HepG2 (cell line): ENCODE measurements around the gene FAM118B. TPM values are rescaled to one million over a fixed set of nuclear protein-coding genes. Genes with fewer than 3 reads are reported as not detected.
A peak's percentile ranks its signal among the peaks of the same experiment; 100 is the strongest.

Experiments used
- ARID2 ChIP-seq: sonication (generic); formaldehyde crosslinking; IDR thresholded peaks from 2 replicates; pipeline ENCODE4 v1.8.1; 2022; ENCODE audit warnings: mild to moderate bottlenecking, missing genetic modification reagents, borderline replicate concordance
- CCDC6 ChIP-seq: sonication (generic); formaldehyde crosslinking; IDR thresholded peaks from 2 replicates; pipeline ENCODE4 v1.8.1; 2022; ENCODE audit warnings: mild to moderate bottlenecking, missing genetic modification reagents, moderate library complexity
- CENPX ChIP-seq: sonication (generic); formaldehyde crosslinking; IDR thresholded peaks from 2 replicates; pipeline ENCODE4 v1.9.0; 2021; ENCODE audit warnings: mild to moderate bottlenecking, missing genetic modification reagents, moderate library complexity
- GABPB1 ChIP-seq: IDR thresholded peaks from 2 replicates; pipeline ENCODE4 v1.6.1; 2016; ENCODE audit warnings: mild to moderate bottlenecking, missing genetic modification reagents, moderate library complexity, missing compliant biosample characterization
- KAT2B ChIP-seq: fragments of 150-350 bp; IDR thresholded peaks from 2 replicates; pipeline ENCODE4 v1.6.1; 2014; ENCODE audit warnings: low read depth, low read length, borderline replicate concordance
- KDM5A ChIP-seq: fragments of 200-600 bp; sonication (generic); IDR thresholded peaks from 2 replicates; pipeline ENCODE4 v1.7.0; 2018; ENCODE audit warnings: antibody characterized with exemption, mild to moderate bottlenecking, low read length, borderline replicate concordance
- MAZ ChIP-seq, 2 experiments: sonication (generic) in 1 of 2; formaldehyde crosslinking in 1 of 2; IDR thresholded peaks; 2 replicates each; pipeline versions ENCODE4 v1.5.0 to v1.6.1; 2012 to 2020; ENCODE audit warnings: low read depth in 2 of 2, mild to moderate bottlenecking in 2 of 2, borderline replicate concordance in 1 of 2, improper control_type of control experiment in 1 of 2, low read length in 1 of 2, missing genetic modification reagents in 1 of 2, moderate library complexity in 1 of 2
- MBD4 ChIP-seq: IDR thresholded peaks from 2 replicates; pipeline ENCODE4 v1.6.1; 2012; ENCODE audit warnings: low read length, inconsistent platforms, borderline replicate concordance
- MTA3 ChIP-seq: sonication (generic); formaldehyde crosslinking; IDR thresholded peaks from 2 replicates; pipeline ENCODE4 v1.4.0; 2020; ENCODE audit warnings: missing genetic modification reagents
- PCBP2 ChIP-seq: fragments of 200-400 bp; formaldehyde crosslinking; optimal IDR thresholded peaks from 2 replicates; pipeline ENCODE3; 2018; ENCODE audit warnings: low read length, low read depth; ENCODE audit not compliant: poor library complexity, severe bottlenecking
- SCMH1 ChIP-seq: sonication (generic); formaldehyde crosslinking; IDR thresholded peaks from 2 replicates; pipeline ENCODE4 v1.9.0; 2021; ENCODE audit warnings: missing genetic modification reagents, mild to moderate bottlenecking, borderline replicate concordance
- STAT6 ChIP-seq: sonication (generic); formaldehyde crosslinking; IDR thresholded peaks from 2 replicates; pipeline ENCODE4 v1.4.0; 2020; ENCODE audit warnings: missing genetic modification reagents, mild to moderate bottlenecking, borderline replicate concordance
- TBP ChIP-seq: sonication (generic); formaldehyde crosslinking; IDR thresholded peaks from 2 replicates; pipeline ENCODE4 v1.5.0; 2020; ENCODE audit warnings: missing genetic modification reagents
- ZBTB10 ChIP-seq: sonication (generic); formaldehyde crosslinking; IDR thresholded peaks from 2 replicates; pipeline ENCODE4 v1.4.0; 2020; ENCODE audit warnings: missing genetic modification reagents, borderline replicate concordance
- ZNF124 ChIP-seq: sonication (generic); formaldehyde crosslinking; IDR thresholded peaks from 2 replicates; pipeline ENCODE4 v1.4.0; 2020; ENCODE audit warnings: missing genetic modification reagents
- ZNF354B ChIP-seq: sonication (generic); formaldehyde crosslinking; IDR thresholded peaks from 2 replicates; pipeline ENCODE4 v1.8.0; 2022; ENCODE audit warnings: mild to moderate bottlenecking, missing genetic modification reagents
- ZNF549 ChIP-seq: sonication (generic); formaldehyde crosslinking; IDR thresholded peaks from 2 replicates; pipeline ENCODE4 v1.5.0; 2020; ENCODE audit warnings: missing genetic modification reagents
- ZNF572 ChIP-seq: sonication (generic); formaldehyde crosslinking; IDR thresholded peaks from 2 replicates; pipeline ENCODE4 v1.5.1; 2020; ENCODE audit warnings: mild to moderate bottlenecking, missing genetic modification reagents
- ZNF614 ChIP-seq: IDR thresholded peaks from 2 replicates; pipeline ENCODE4 v1.6.1; 2018; ENCODE audit warnings: missing biosample characterization, missing genetic modification reagents, inconsistent platforms, borderline replicate concordance
- ZNF674 ChIP-seq: sonication (generic); formaldehyde crosslinking; IDR thresholded peaks from 2 replicates; pipeline ENCODE4 v1.5.0; 2020; ENCODE audit warnings: low read depth, mild to moderate bottlenecking, missing genetic modification reagents
- ZSCAN30 ChIP-seq: sonication (generic); formaldehyde crosslinking; IDR thresholded peaks from 2 replicates; pipeline ENCODE4 v1.5.0; 2020; ENCODE audit warnings: mild to moderate bottlenecking, missing genetic modification reagents
- polyA plus RNA-seq, 8 experiments: library from polyadenylated mRNA; depleted of rRNA in 3 of 8; stranded (reverse) in 7 of 8; unstranded in 1 of 8; fragments of >200 nt; fragmentation: Illumina TruSeq in 4 of 8; extraction: Trizol in 4 of 8; gene quantifications; 2 replicates each; pipeline versions ENCODE4 v1.2.1 to v1.2.3, GENCODE V29; 2011 to 2016; ENCODE audit warnings: low read depth in 4 of 8, missing spikeins in 1 of 8, mixed read lengths in 1 of 8; ENCODE audit not compliant: insufficient read depth in 1 of 8
- total RNA-seq, 5 experiments: library from RNA; depleted of rRNA; stranded (reverse); fragments of >200 nt; fragmentation: Illumina TruSeq; extraction: Trizol; gene quantifications; 2 replicates each; pipeline ENCODE4 v1.2.3, GENCODE V29; 2016; ENCODE audit warnings: low read depth in 1 of 5
- TF ChIP-seq, protein P1 (sequence below): sonication (generic); formaldehyde crosslinking; IDR thresholded peaks from 2 replicates; pipeline ENCODE4 v1.4.0; 2020; ENCODE audit warnings: missing genetic modification reagents; ENCODE audit errors: not compliant biosample characterization
- TF ChIP-seq, protein P2 (sequence below): sonication (generic); formaldehyde crosslinking; IDR thresholded peaks from 2 replicates; pipeline ENCODE4 v1.4.0; 2020; ENCODE audit warnings: missing genetic modification reagents

FAM118B gene
- total and polyA plus RNA-seq, 2 of the 13 experiments (the other 11 are each of a cell fraction or from before 2014, with no cell fraction given), result 10.2 to 25.7 TPM

DNA sequence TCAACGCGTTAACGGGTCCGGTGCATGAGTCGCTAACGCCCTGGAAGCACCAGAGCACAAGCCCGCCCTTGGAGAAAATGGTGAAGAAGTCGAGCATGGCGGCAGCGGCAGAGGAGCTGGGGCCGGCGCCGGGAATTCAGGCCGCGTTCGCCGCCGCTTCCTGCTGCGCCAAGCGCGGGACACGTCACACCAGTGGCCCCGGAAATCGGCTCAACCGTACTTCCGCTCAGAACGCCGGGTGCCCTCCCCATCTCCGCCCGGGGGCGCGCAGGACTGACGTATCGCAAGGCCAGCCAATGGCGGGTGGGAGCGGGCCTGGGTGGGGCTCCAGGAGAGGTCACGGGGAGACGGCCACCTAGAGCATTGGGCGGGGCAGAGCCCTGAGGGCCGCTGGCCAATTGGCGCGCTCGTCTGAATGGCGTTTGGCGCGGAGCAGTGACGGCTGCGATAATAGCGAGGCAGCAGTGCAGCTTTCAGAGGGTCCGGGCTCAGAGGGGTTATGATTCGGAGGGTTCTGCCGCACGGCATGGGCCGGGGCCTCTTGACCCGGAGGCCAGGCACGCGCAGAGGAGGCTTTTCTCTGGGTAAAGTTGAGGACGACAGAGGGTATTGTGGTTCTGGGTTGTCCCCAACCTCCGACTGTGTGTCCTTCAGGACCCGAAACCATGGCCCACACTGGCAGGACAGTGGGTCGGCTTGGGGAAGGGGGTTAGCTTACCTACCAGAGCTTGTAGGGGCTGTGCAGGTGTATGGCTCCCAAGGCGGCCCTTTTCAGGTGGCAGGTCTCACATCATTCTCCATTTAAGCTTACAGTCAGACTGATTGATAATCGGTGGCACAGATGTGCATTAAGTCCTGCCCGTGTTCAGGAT, 57.4 kb downstream of the FAM118B start, which contains the start of the genes FOXRED1 and SRPRA (continued):
- TF ChIP-seq MBD4 (no peak), MAZ (IDR thresholded peaks at IDR 0.05; ENCODE audit: borderline replicate concordance, low read depth, low read length) (peak; percentile 99), MAZ (CRISPR knock-in tag; IDR thresholded peaks at IDR 0.05; ENCODE audit: low read depth) (peak; percentile 96), ZBTB10 (CRISPR knock-in tag) (peak; percentile 84; the same call in 1 of the 2 replicates), KDM5A (peak; percentile 97), MTA3 (no peak), ZNF572 (no peak), ZNF354B (no peak), CCDC6 (CRISPR knock-in tag) (no peak), KAT2B (no peak), ZNF614 (peak; percentile 46; the same call in 1 of the 2 replicates), ZNF674 (no peak), CENPX (CRISPR knock-in tag) (no peak), TBP (CRISPR knock-in tag) (no peak), ZSCAN30 (CRISPR knock-in tag) (no peak), GABPB1 (peak; percentile 99), ARID2 (CRISPR knock-in tag) (no peak), SCMH1 (no peak), ZNF124 (CRISPR knock-in tag) (no peak), ZNF549 (CRISPR knock-in tag) (no peak), STAT6 (no peak), PCBP2 (no peak)
- TF ChIP-seq, protein P1, sequence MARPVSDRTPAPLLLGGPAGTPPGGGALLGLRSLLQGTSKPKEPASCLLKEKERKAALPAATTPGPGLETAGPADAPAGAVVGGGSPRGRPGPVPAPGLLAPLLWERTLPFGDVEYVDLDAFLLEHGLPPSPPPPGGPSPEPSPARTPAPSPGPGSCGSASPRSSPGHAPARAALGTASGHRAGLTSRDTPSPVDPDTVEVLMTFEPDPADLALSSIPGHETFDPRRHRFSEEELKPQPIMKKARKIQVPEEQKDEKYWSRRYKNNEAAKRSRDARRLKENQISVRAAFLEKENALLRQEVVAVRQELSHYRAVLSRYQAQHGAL (CRISPR knock-in tag), result no peak
- TF ChIP-seq, protein P2, sequence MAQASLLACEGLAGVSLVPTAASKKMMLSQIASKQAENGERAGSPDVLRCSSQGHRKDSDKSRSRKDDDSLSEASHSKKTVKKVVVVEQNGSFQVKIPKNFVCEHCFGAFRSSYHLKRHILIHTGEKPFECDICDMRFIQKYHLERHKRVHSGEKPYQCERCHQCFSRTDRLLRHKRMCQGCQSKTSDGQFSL, result peak; percentile 88
